Measurements from ENCODE around the gene CLDN10. TPM values are rescaled to one million over a fixed set of nuclear protein-coding genes. Genes with fewer than 3 reads are reported as not detected.

Gene CLDN10
- not detected in 2 replicates for total RNA-seq
- long read RNA-seq = 0 reads

DNA sequence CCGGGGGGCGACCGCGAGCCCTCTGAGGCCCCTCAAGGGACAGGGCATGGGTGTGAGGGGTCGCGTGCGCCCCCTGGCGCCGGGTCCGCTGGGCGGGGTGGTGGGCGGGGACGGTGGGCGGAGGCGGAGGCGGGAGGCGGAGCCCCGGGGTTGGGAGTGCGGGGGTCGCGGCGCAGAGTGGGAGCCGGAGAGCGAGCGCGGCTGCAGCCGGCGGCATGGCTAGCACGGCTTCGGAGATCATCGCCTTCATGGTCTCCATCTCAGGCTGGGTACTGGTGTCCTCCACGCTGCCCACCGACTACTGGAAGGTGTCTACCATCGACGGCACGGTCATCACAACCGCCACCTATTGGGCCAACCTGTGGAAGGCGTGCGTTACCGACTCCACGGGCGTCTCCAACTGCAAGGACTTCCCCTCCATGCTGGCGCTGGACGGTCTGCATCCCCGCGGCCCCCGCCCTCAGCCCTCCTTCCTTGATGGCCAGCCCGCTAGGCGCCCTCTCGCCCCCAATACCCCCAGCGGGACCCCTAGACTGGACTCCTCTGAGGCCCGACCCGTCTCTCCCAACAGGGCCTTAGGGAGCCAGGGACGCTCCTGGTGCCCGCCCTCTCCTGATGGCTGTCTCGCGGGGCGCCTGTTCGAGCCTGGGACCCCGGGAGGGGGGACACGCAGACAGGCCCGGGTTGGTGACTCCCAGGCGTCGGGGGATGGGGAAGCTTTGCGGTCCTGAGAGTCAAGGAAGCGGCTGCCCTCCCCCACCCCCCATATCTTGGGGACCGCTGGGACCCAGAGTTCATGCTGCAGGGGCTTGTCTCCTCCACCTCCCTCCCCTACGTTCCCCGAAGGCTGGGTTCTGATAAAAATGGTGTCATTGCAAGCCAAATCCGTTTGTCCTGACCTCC lies at the start of gene CLDN10:
Gene CLDN10, plus strand, starts transcription at position 182 of the 903 bp plus-strand sequence. Its CDS starts 34 bp downstream, at position 216.
- peaks cover 6% of the 10 kb centered on the region for H3K4me1 Mint-ChIP-seq (ENCODE audit: unreplicated experiment)
- no peak within 1 kb of the TSS for H3K27ac Mint-ChIP-seq (ENCODE audit: unreplicated experiment)
- no peaks in the 10 kb centered on the region for H3K36me3 Mint-ChIP-seq (ENCODE audit: unreplicated experiment)
- H3K9me3 Mint-ChIP-seq (ENCODE audit: unreplicated experiment) = no peaks in the 10 kb centered on the region
- H3K4me3 Mint-ChIP-seq (ENCODE audit: unreplicated experiment) = peak within 1 kb of the TSS; percentile 45
- no peak for DNase-seq (ENCODE audit: extremely low spot score, unreplicated experiment)
- peak; percentile 36 for TF ChIP-seq CTCF (IDR thresholded peaks at IDR 0.05)
- H3K27me3 Mint-ChIP-seq (ENCODE audit: unreplicated experiment) = peaks cover 78% of the 10 kb centered on the region

DNA sequence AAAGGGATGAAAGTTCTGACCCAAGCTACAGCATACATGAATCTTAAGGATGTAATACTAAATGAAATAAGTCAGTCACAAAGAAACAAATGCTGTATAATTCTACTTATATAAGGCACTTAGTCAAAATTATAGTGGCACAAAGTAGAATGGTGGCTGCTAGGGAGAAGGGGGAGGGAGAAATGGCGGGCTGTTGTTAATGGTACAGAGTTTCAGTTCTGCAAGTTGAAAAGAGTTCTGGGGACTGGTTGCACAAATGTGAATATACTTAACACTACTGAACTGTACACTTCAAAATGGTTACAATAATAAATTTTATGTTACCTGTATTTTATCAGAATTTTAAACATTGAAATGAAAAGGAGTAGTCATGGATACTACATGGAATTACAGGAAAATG lies 48.9 kb upstream of the CLDN10 start:
- H3K36me3 Mint-ChIP-seq (ENCODE audit: unreplicated experiment) = peaks cover 2% of the 10 kb centered on the region
- H3K4me3 Mint-ChIP-seq (ENCODE audit: unreplicated experiment) = no peak overlapping the region
- TF ChIP-seq CTCF (IDR thresholded peaks at IDR 0.05) = no peak
- no peak overlapping the region for H3K27ac Mint-ChIP-seq (ENCODE audit: unreplicated experiment)
- peaks cover 15% of the 10 kb centered on the region for H3K27me3 Mint-ChIP-seq (ENCODE audit: unreplicated experiment)
- no peaks in the 10 kb centered on the region for H3K4me1 Mint-ChIP-seq (ENCODE audit: unreplicated experiment)
- DNase-seq (ENCODE audit: extremely low spot score, unreplicated experiment) = no peak
- peaks cover 13% of the 10 kb centered on the region for H3K9me3 Mint-ChIP-seq (ENCODE audit: unreplicated experiment)

- Mint-ChIP-seq H3K27ac (ENCODE audit: unreplicated experiment) (no peak overlapping the region), H3K4me1 (ENCODE audit: unreplicated experiment) (no peaks in the 10 kb centered on the region), H3K9me3 (ENCODE audit: unreplicated experiment) (peaks cover 11% of the 10 kb centered on the region), H3K4me3 (ENCODE audit: unreplicated experiment) (no peak overlapping the region), H3K36me3 (ENCODE audit: unreplicated experiment) (peaks cover 2% of the 10 kb centered on the region), H3K27me3 (ENCODE audit: unreplicated experiment) (peaks cover 15% of the 10 kb centered on the region)
- no peak for TF ChIP-seq CTCF (IDR thresholded peaks at IDR 0.05)
- DNase-seq (ENCODE audit: extremely low spot score, unreplicated experiment) = no peak
Observed at GRCh38 chr13:95505265-95505664, 47.3 kb upstream of the CLDN10 start.

DNA sequence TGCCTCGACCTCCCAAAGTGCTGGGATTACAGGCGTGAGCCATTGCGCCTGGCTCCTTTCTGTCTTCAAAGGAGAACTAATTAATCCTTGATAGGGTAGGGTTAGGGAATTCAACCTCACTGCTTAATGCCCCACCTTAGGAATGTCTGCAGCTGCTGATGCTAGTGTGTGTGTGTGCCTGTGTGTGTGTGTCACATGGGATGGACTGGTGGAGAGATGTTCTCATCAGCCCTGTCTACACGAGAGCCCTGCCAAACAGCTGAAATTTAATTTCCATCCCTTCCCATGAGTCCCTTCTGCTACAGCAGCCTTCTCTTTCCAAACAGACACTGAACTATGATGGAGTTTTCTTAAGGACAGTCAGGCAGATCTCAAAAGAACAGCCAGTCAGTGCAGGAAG lies 46.5 kb upstream of the CLDN10 start:
- no peak overlapping the region for H3K27ac Mint-ChIP-seq (ENCODE audit: unreplicated experiment)
- no peak for TF ChIP-seq CTCF (IDR thresholded peaks at IDR 0.05)
- H3K27me3 Mint-ChIP-seq (ENCODE audit: unreplicated experiment) = peaks cover 16% of the 10 kb centered on the region
- no peaks in the 10 kb centered on the region for H3K4me1 Mint-ChIP-seq (ENCODE audit: unreplicated experiment)
- peaks cover 5% of the 10 kb centered on the region for H3K9me3 Mint-ChIP-seq (ENCODE audit: unreplicated experiment)
- no peak overlapping the region for H3K4me3 Mint-ChIP-seq (ENCODE audit: unreplicated experiment)
- DNase-seq (ENCODE audit: extremely low spot score, unreplicated experiment) = no peak
- no peaks in the 10 kb centered on the region for H3K36me3 Mint-ChIP-seq (ENCODE audit: unreplicated experiment)

- no peak for TF ChIP-seq CTCF (IDR thresholded peaks at IDR 0.05)
- no peaks in the 10 kb centered on the region for H3K9me3 Mint-ChIP-seq (ENCODE audit: unreplicated experiment)
- peaks cover 24% of the 10 kb centered on the region for H3K27me3 Mint-ChIP-seq (ENCODE audit: unreplicated experiment)
- H3K4me1 Mint-ChIP-seq (ENCODE audit: unreplicated experiment) = no peaks in the 10 kb centered on the region
- no peak overlapping the region for H3K4me3 Mint-ChIP-seq (ENCODE audit: unreplicated experiment)
- no peak for DNase-seq (ENCODE audit: extremely low spot score, unreplicated experiment)
- no peak overlapping the region for H3K27ac Mint-ChIP-seq (ENCODE audit: unreplicated experiment)
- no peaks in the 10 kb centered on the region for H3K36me3 Mint-ChIP-seq (ENCODE audit: unreplicated experiment)
Observed at GRCh38 chr13:95507991-95508390, 44.5 kb upstream of the CLDN10 start.
